HEK293 (cell line): ENCODE measurements around the gene GAMT.
A peak's percentile ranks its signal among the peaks of the same experiment; 100 is the strongest.

Experiments used
- CTCF ChIA-PET: fragments of 350-600 bp; formaldehyde crosslinking; extraction: SDS; loops from one replicate; lab custom pipeline; 2021; ENCODE audit warnings: antibody characterized with exemption; lab: Yijun Ruan, JAX
- POLR2A ChIA-PET: fragments of 300-600 bp; formaldehyde crosslinking; extraction: SDS; loops from one replicate; lab custom pipeline; 2020; ENCODE audit warnings: antibody characterized with exemption, inconsistent platforms; lab: Yijun Ruan, JAX
- H3K27ac ChIP-seq: fragments of 200-500 bp; sonication (Bioruptor generic); 2 replicates; pipeline ENCODE4 v1.5.1; 2014; ENCODE audit warnings: low read depth, low read length, control low read depth, inconsistent platforms; ENCODE audit errors: extremely low read depth
- H3K36me3 ChIP-seq, 2 experiments: fragments of 200-500 bp in 1 of 2; sonication (Bioruptor generic) in 1 of 2; 1 replicate in 1 of 2; 2 replicates in 1 of 2; pipeline ENCODE4 v1.5.1; 2014 to 2017; ENCODE audit warnings: inconsistent platforms in 2 of 2, low read length in 2 of 2; ENCODE audit not compliant: control insufficient read depth in 2 of 2, insufficient read depth in 1 of 2
- H3K4me1 ChIP-seq: fragments of 200-500 bp; sonication (Bioruptor generic); 2 replicates; pipeline ENCODE4 v1.5.1; 2014; ENCODE audit warnings: mild to moderate bottlenecking, low read length, inconsistent platforms; ENCODE audit not compliant: control insufficient read depth, insufficient read depth
- H3K4me3 ChIP-seq: 2 replicates; pipeline ENCODE4 v1.5.1; 2011; ENCODE audit warnings: low read depth, mild to moderate bottlenecking, control low read depth, low read length, moderate library complexity
- H3K9me3 ChIP-seq: fragments of 200-500 bp; sonication (Bioruptor generic); 2 replicates; pipeline ENCODE4 v1.5.1; 2014; ENCODE audit warnings: low read depth, low read length, inconsistent platforms; ENCODE audit not compliant: control insufficient read depth, insufficient read depth
- SP2 ChIP-seq: fragments of 450-650 bp; formaldehyde crosslinking; IDR thresholded peaks from 2 replicates; pipeline ENCODE4 v1.5.1; 2016; ENCODE audit warnings: missing biosample characterization, missing genetic modification characterization
- ZFP37 ChIP-seq: fragments of 450-650 bp; formaldehyde crosslinking; IDR thresholded peaks from 2 replicates; pipeline ENCODE4 v1.5.1; 2016; ENCODE audit warnings: missing biosample characterization, missing genetic modification characterization
- ZNF202 ChIP-seq: fragments of 450-650 bp; formaldehyde crosslinking; IDR thresholded peaks from 2 replicates; pipeline ENCODE4 v1.5.1; 2016; ENCODE audit warnings: missing biosample characterization, missing genetic modification characterization, borderline replicate concordance
- ZNF341 ChIP-seq: fragments of 450-650 bp; formaldehyde crosslinking; IDR thresholded peaks from 2 replicates; pipeline ENCODE4; 2016; ENCODE audit warnings: low read depth, missing biosample characterization, missing genetic modification characterization
- ZNF555 ChIP-seq: fragments of 450-650 bp; formaldehyde crosslinking; conservative IDR thresholded peaks from 2 replicates; pipeline ENCODE4 v1.5.1; 2017; ENCODE audit warnings: missing biosample characterization, mild to moderate bottlenecking, missing genetic modification characterization, inconsistent platforms
- ZSCAN23 ChIP-seq: fragments of 450-650 bp; formaldehyde crosslinking; IDR thresholded peaks from 2 replicates; pipeline ENCODE4 v1.5.1; 2016; ENCODE audit warnings: missing biosample characterization, missing genetic modification characterization
- TF ChIP-seq, protein P1 (sequence below): fragments of 450-650 bp; formaldehyde crosslinking; IDR thresholded peaks from 2 replicates; pipeline ENCODE4 v1.5.1; 2016; ENCODE audit warnings: missing biosample characterization, missing genetic modification characterization
- TF ChIP-seq, protein P2 (sequence below): fragments of 450-650 bp; formaldehyde crosslinking; IDR thresholded peaks from 2 replicates; pipeline ENCODE4 v1.5.1; 2016; ENCODE audit warnings: missing biosample characterization, missing genetic modification characterization
- TF ChIP-seq, protein P3 (sequence below): fragments of 450-650 bp; formaldehyde crosslinking; IDR thresholded peaks from 2 replicates; pipeline ENCODE4 v1.5.1; 2016; ENCODE audit warnings: missing biosample characterization, missing genetic modification characterization
- TF ChIP-seq, protein P4 (sequence below): fragments of 450-650 bp; formaldehyde crosslinking; optimal IDR thresholded peaks from 2 replicates; pipeline ENCODE3; 2016; ENCODE audit warnings: missing biosample characterization, mild to moderate bottlenecking, missing genetic modification characterization
- TF ChIP-seq, protein P5 (sequence below): fragments of 450-650 bp; formaldehyde crosslinking; IDR thresholded peaks from 2 replicates; pipeline ENCODE4 v1.5.1; 2017; ENCODE audit warnings: missing biosample characterization, missing genetic modification characterization
- TF ChIP-seq, protein P6 (sequence below): fragments of 450-650 bp; formaldehyde crosslinking; IDR thresholded peaks from 2 replicates; pipeline ENCODE4 v1.5.1; 2016; ENCODE audit warnings: missing biosample characterization, missing genetic modification characterization

Gene GAMT

DNA sequence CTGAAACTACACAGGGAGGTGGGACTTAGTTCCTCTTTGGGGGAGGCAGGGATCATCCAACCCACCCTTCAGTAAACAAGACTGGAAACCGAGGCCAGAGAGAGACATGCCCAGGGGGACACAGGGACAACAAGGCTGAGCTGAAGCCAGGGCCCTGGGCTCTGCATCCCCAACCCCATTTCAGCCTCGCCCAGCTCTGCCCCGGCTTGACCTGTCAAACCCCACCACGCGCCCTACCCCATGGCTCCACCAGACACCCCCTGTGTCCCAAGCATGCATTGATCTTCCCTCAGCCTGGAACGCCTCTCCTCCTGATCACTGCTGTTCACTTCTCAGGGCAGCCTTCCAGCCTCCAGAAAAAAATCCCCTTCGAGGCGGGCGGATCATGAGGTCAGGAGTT lies 46.6 kb upstream of the GAMT start:
- no peak for TF ChIP-seq ZNF555 (tag by site-specific recombination)
- TF ChIP-seq, protein P1, sequence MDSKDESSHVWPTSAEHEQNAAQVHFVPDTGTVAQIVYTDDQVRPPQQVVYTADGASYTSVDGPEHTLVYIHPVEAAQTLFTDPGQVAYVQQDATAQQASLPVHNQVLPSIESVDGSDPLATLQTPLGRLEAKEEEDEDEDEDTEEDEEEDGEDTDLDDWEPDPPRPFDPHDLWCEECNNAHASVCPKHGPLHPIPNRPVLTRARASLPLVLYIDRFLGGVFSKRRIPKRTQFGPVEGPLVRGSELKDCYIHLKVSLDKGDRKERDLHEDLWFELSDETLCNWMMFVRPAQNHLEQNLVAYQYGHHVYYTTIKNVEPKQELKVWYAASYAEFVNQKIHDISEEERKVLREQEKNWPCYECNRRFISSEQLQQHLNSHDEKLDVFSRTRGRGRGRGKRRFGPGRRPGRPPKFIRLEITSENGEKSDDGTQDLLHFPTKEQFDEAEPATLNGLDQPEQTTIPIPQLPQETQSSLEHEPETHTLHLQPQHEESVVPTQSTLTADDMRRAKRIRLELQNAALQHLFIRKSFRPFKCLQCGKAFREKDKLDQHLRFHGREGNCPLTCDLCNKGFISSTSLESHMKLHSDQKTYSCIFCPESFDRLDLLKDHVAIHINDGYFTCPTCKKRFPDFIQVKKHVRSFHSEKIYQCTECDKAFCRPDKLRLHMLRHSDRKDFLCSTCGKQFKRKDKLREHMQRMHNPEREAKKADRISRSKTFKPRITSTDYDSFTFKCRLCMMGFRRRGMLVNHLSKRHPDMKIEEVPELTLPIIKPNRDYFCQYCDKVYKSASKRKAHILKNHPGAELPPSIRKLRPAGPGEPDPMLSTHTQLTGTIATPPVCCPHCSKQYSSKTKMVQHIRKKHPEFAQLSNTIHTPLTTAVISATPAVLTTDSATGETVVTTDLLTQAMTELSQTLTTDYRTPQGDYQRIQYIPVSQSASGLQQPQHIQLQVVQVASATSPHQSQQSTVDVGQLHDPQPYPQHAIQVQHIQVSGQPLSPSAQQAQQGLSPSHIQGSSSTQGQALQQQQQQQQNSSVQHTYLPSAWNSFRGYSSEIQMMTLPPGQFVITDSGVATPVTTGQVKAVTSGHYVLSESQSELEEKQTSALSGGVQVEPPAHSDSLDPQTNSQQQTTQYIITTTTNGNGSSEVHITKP (tag by site-specific recombination) = peak; percentile 68
- Histone ChIP-seq H3K9me3 (no peaks in the 10 kb centered on the region), H3K4me3 (no peak overlapping the region), H3K36me3 (no peaks in the 10 kb centered on the region), H3K4me1 (0 out of 2 replicates have a peak, but pooled peaks cover 3% of the 10 kb centered on the region), H3K27ac (no peak overlapping the region)
- POLR2A ChIA-PET = no interaction called here
- CTCF ChIA-PET = no interaction called here

DNA sequence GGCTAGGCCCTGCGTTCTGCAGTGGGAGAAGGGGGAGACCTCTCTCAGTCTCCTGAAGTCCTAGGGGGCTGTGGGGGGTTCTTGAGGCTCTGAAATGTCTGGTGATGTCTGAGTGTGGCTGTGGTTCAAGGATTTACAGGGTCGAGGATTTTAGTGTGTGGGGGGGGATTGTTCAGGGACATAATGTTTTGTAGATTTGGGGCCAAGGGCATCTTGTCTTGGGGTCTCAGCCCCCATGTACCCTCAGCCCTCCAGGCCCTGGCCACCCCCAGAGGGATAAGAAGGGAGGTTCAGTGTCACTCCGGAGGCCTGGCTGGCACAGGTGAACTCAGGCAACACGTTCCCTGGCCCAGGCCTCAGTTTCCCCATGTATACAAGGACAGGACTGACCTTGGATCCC lies 46.2 kb upstream of the GAMT start:
- Histone ChIP-seq H3K4me1 (0 out of 2 replicates have a peak, but pooled peaks cover 3% of the 10 kb centered on the region), H3K9me3 (no peaks in the 10 kb centered on the region), H3K36me3 (peaks cover 0 to 3% of the 10 kb centered on the region in 2 experiments; a peak in 1 of 3 replicates), H3K4me3 (no peak overlapping the region), H3K27ac (no peak overlapping the region)
- TF ChIP-seq, protein P2, sequence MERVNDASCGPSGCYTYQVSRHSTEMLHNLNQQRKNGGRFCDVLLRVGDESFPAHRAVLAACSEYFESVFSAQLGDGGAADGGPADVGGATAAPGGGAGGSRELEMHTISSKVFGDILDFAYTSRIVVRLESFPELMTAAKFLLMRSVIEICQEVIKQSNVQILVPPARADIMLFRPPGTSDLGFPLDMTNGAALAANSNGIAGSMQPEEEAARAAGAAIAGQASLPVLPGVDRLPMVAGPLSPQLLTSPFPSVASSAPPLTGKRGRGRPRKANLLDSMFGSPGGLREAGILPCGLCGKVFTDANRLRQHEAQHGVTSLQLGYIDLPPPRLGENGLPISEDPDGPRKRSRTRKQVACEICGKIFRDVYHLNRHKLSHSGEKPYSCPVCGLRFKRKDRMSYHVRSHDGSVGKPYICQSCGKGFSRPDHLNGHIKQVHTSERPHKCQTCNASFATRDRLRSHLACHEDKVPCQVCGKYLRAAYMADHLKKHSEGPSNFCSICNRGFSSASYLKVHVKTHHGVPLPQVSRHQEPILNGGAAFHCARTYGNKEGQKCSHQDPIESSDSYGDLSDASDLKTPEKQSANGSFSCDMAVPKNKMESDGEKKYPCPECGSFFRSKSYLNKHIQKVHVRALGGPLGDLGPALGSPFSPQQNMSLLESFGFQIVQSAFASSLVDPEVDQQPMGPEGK (tag by site-specific recombination) = peak; percentile 72
- TF ChIP-seq ZSCAN23 (tag by site-specific recombination) = no peak
- ChIA-PET POLR2A (no interaction called here), CTCF (interaction anchor here (0.6 kb wide), 1 partner anchor 19 kb away, joined by 3 read pairs; no protein-coding TSS in a partner anchor)

DNA sequence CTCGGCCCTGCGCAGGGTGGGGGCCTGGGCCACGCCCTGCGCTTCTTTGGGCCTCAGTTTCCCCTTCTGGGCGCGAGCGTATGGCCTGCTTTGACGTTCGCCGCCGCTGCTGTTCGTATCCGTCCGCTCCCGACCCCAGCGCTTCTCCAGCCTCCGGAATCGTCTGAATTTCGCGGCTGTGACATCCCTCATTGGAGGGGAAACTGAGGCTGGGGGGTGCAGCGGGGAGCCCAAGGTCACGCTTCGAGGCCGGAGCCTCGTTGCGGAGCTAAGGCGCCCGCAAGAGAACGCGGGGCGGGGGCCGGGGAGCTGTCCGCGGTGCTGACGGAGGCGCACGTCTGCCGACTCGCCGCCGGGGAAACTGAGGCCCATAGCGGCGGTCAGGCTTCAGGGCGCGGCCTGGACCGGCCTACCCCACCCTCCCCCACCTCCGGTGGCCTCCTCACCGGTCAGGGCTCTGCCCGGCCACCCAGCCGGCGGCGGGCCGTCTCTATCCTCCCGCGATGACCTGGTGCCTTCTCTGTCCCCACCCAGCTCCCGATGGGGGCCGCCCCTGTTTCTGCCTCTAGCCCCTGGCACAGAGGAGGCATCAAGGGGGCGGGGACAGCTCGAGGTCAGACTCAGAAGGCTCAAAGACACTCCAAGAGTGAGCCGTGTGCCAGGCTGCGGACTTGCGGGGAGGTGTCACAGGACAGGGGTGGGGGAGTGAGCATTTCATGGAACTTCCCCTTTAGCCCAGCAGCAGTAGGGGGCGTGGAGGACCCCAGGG lies 45.6 kb upstream of the GAMT start:
- peaks cover 0 to 9% of the 10 kb centered on the region in 2 experiments; a peak in 2 of 3 replicates for H3K36me3 ChIP-seq
- no peak overlapping the region for H3K4me3 ChIP-seq
- H3K4me1 ChIP-seq = peaks cover 7% of the 10 kb centered on the region; the same call in 1 of the 2 replicates
- no peaks in the 10 kb centered on the region for H3K9me3 ChIP-seq
- CTCF ChIA-PET = interaction anchor here (0.6 kb wide), 2 partner anchors 20 to 289 kb away, joined by 3 read pairs; no protein-coding TSS in a partner anchor
- no peak overlapping the region for H3K27ac ChIP-seq
- POLR2A ChIA-PET = interaction anchor here (0.6 to 0.7 kb wide), 2 partner anchors 9 to 10 kb away, joined by 3 to 4 read pairs; no protein-coding TSS in a partner anchor
- TF ChIP-seq ZFP37 = no peak
- TF ChIP-seq, protein P3, sequence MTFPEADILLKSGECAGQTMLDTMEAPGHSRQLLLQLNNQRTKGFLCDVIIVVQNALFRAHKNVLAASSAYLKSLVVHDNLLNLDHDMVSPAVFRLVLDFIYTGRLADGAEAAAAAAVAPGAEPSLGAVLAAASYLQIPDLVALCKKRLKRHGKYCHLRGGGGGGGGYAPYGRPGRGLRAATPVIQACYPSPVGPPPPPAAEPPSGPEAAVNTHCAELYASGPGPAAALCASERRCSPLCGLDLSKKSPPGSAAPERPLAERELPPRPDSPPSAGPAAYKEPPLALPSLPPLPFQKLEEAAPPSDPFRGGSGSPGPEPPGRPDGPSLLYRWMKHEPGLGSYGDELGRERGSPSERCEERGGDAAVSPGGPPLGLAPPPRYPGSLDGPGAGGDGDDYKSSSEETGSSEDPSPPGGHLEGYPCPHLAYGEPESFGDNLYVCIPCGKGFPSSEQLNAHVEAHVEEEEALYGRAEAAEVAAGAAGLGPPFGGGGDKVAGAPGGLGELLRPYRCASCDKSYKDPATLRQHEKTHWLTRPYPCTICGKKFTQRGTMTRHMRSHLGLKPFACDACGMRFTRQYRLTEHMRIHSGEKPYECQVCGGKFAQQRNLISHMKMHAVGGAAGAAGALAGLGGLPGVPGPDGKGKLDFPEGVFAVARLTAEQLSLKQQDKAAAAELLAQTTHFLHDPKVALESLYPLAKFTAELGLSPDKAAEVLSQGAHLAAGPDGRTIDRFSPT = 0 out of 2 replicates have a peak, but pooled peaks have one; percentile 23
- TF ChIP-seq, protein P4, sequence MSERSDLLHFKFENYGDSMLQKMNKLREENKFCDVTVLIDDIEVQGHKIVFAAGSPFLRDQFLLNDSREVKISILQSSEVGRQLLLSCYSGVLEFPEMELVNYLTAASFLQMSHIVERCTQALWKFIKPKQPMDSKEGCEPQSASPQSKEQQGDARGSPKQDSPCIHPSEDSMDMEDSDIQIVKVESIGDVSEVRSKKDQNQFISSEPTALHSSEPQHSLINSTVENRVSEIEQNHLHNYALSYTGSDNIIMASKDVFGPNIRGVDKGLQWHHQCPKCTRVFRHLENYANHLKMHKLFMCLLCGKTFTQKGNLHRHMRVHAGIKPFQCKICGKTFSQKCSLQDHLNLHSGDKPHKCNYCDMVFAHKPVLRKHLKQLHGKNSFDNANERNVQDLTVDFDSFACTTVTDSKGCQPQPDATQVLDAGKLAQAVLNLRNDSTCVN (tag by site-specific recombination) = no peak
- TF ChIP-seq, protein P5, sequence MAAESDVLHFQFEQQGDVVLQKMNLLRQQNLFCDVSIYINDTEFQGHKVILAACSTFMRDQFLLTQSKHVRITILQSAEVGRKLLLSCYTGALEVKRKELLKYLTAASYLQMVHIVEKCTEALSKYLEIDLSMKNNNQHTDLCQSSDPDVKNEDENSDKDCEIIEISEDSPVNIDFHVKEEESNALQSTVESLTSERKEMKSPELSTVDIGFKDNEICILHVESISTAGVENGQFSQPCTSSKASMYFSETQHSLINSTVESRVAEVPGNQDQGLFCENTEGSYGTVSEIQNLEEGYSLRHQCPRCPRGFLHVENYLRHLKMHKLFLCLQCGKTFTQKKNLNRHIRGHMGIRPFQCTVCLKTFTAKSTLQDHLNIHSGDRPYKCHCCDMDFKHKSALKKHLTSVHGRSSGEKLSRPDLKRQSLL (tag by site-specific recombination) = 0 out of 2 replicates have a peak, but pooled peaks have one; percentile 12
- no peak for TF ChIP-seq ZNF202 (tag by site-specific recombination)
- TF ChIP-seq, protein P6, sequence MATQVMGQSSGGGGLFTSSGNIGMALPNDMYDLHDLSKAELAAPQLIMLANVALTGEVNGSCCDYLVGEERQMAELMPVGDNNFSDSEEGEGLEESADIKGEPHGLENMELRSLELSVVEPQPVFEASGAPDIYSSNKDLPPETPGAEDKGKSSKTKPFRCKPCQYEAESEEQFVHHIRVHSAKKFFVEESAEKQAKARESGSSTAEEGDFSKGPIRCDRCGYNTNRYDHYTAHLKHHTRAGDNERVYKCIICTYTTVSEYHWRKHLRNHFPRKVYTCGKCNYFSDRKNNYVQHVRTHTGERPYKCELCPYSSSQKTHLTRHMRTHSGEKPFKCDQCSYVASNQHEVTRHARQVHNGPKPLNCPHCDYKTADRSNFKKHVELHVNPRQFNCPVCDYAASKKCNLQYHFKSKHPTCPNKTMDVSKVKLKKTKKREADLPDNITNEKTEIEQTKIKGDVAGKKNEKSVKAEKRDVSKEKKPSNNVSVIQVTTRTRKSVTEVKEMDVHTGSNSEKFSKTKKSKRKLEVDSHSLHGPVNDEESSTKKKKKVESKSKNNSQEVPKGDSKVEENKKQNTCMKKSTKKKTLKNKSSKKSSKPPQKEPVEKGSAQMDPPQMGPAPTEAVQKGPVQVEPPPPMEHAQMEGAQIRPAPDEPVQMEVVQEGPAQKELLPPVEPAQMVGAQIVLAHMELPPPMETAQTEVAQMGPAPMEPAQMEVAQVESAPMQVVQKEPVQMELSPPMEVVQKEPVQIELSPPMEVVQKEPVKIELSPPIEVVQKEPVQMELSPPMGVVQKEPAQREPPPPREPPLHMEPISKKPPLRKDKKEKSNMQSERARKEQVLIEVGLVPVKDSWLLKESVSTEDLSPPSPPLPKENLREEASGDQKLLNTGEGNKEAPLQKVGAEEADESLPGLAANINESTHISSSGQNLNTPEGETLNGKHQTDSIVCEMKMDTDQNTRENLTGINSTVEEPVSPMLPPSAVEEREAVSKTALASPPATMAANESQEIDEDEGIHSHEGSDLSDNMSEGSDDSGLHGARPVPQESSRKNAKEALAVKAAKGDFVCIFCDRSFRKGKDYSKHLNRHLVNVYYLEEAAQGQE (tag by site-specific recombination) = peak; percentile 96
- TF ChIP-seq ZNF341 (tag by site-specific recombination) = peak; percentile 95
- peak; percentile 51 for TF ChIP-seq SP2 (tag by site-specific recombination)
